LNCaP clone FGC (cell line): ENCODE measurements around the gene CACNA1C.

Experiments used
- DNase-seq: peaks from one replicate; pipeline ENCODE4 v3.0.0-alpha.2; 2011; ENCODE audit warnings: low read depth
- H3K4me3 ChIP-seq: 2 replicates; pipeline ENCODE4 v1.5.1; 2011; ENCODE audit warnings: mild to moderate bottlenecking, low read depth, low read length, control low read depth
- TF ChIP-seq, protein P1 (sequence below): IDR thresholded peaks from 2 replicates; pipeline ENCODE4 v1.5.1; 2012; ENCODE audit warnings: mild to moderate bottlenecking; ENCODE audit not compliant: control insufficient read depth, insufficient read depth; ENCODE audit errors: extremely low read depth

The CACNA1C gene

DNA sequence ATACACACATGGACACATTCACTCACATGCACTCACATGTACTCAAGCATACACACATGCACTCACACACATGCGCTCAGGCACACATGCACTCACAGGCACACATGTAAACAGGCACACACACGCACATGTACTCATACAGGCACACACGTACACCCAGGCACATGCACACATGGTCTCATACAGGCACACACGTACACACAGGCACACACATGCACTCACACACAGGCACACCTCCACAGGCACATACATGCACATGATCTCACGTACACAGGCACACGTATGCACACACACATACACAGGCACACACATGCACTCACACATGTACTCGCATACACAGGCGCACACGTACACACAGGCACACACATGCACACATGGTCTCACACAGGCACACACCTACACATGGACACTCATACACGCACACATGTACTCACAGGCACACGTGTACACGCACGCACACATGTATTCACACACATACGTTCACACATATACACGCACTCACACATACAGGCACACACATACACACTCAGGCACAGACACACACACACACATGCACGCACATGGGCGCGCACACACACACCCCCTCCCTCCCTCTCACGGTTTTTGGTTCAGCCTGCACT, 138.9 kb downstream of the CACNA1C start:
- no peak overlapping the region for H3K4me3 ChIP-seq
- DNase-seq: no peak
- TF ChIP-seq, protein P1, sequence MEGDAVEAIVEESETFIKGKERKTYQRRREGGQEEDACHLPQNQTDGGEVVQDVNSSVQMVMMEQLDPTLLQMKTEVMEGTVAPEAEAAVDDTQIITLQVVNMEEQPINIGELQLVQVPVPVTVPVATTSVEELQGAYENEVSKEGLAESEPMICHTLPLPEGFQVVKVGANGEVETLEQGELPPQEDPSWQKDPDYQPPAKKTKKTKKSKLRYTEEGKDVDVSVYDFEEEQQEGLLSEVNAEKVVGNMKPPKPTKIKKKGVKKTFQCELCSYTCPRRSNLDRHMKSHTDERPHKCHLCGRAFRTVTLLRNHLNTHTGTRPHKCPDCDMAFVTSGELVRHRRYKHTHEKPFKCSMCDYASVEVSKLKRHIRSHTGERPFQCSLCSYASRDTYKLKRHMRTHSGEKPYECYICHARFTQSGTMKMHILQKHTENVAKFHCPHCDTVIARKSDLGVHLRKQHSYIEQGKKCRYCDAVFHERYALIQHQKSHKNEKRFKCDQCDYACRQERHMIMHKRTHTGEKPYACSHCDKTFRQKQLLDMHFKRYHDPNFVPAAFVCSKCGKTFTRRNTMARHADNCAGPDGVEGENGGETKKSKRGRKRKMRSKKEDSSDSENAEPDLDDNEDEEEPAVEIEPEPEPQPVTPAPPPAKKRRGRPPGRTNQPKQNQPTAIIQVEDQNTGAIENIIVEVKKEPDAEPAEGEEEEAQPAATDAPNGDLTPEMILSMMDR: no peak

DNA sequence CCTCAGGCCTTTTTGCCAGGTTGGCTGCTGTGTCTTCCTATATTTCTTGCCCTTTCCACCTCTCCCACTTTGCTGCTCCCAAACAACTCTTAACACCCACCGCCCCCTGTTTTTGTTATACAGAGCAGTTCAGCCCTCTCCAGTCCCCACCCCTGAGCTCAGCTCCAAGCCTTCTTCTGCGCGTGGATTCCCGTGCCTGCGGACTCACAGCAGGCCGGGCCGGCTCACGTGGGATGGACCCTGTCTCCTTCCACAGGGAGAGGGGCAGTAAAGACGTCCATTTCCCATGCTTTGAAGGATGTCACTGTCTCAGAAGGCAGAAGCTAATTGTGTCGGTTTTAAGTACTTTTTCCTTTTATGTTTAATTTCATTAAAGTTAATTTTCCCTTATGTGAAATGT, 139.4 kb downstream of the CACNA1C start:
- TF ChIP-seq, protein P1: no peak
- no peak for DNase-seq
- H3K4me3 ChIP-seq: no peak overlapping the region

DNA sequence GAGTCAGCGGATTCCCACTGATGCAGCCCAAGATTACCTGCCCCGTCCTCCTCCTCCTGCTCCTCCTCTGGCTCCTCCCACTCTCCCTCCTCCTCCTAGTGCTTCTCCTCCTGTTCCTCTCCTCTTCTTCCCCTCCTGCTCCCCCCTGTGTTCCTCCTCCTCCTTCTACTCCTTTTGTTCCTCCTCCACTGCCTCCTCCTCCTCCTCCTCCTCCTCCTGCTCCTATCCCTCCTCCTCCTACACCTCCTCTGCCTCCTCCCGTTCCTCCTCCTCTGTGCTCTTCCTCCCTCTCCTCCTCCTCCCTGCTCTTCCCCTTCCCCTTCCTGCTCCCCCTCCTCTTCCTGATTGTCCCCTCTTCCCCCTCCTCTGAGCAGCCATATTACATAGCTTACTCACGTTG, 141.3 kb downstream of the CACNA1C start:
- H3K4me3 ChIP-seq: no peak overlapping the region
- TF ChIP-seq, protein P1: no peak

DNA sequence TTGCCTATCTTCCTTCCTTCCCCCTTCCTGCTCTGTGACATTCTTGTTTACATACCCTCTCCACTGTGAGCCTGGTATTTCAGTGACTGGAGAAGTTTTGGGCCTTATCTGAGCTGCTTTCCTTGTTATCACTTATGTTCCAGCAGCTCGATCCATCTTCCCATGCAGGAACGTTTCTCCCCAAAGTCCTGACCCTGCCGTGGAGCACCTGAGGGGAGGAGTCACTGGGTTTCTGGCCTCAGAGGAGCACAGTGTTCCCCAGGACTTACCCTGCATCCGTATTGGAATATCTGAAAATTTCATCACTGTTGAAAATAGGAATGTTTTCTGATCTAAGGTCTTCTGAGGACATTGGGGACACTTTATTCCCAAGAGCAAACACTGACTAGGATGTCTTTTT, 141.8 kb downstream of the CACNA1C start:
- no peak for DNase-seq
- no peak overlapping the region for H3K4me3 ChIP-seq
- TF ChIP-seq, protein P1: no peak

More for the DNA sequence above, 141.3 kb downstream of the CACNA1C start:
- DNase-seq: no peak

DNA sequence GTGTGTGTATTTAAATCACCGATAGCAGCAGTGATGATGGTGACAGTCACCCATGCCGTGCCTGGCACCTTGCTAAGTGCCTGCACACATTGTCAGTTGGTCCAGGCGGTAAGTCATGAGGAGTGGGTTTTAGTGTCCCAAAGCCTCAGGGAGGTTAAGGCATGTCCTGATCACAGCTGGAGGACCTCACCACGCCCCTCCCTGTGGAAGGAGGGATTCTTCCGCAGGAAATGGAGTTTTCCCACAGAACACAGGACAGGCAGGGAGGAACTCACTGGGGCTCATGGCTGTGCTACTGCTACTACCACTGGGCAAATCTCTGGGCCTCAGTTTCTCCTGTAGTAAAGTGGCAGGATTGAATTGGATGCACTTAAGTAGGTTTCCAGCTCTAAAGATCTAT, 142.3 kb downstream of the CACNA1C start:
- TF ChIP-seq, protein P1: no peak
- DNase-seq: no peak

DNA sequence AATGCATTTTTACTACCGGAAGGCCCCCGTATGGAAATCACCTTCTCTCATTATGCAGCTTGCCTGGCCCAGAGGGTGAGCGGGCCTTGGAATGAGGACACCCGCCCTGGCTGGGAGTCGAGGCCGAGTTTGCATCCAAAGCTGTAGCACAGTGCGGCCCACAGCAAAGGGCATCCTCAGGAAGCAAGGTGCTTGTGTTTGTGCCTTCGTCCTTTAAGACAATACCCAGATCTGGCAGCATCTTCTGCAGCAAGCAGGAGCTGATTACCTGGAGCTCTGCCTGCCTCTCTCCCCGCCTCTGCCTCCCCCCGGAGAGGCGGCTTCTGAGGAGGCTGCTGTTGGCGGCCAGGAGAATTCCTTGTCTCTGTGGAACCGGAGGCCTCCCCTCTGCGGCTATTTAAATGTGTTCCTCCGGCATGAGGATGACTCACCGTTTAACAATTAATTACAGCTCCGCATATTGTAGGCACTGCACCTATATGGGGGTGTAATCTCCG, 145.3 kb downstream of the CACNA1C start:
- no peak overlapping the region for H3K4me3 ChIP-seq
- DNase-seq: no peak
- TF ChIP-seq, protein P1: no peak

More for the DNA sequence above, 142.3 kb downstream of the CACNA1C start:
- H3K4me3 ChIP-seq: no peak overlapping the region

DNA sequence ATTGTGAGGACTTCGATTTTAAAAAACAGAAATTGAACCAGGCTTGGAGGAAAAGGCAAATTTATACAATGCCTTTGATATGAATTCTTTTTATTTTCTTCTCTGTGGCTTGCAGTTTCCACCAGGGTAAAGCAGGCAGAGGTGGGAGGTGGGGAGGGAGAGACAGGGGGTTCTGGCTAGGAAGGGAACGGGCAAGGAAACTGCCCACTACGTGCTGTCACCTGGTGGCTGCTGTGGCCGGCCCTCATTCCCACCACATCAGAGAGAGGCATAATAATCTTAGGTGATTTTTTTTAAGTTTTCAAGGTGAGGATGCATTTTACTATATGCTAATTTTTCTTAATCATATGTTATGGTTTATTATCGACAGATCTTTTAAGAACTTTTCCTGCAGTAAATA, 145.8 kb downstream of the CACNA1C start:
- TF ChIP-seq, protein P1: no peak
- H3K4me3 ChIP-seq: no peak overlapping the region
- no peak for DNase-seq
